ENCODE measurements around the gene KCNIP1.

The KCNIP1 gene

DNA sequence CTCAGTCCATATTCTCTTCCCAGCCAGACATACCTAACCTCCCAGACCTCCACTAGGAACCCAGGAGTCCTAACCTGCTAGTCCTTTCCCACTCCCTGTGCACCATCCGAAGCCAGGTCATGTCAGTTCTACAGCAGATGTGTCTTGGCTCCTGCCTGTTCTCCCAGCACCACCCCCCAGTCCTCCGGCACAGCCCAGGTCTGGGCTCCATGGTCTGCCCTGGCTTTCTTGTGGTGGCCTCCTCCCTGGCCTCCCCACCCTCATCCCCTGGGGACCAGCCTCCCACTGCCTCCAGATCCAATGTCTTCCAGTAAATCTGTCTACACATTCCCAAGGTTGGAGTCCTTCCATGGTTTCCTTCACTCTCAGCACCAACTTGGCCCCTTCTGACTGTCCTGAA, 20.0 kb downstream of the KCNIP1 start:
- Histone ChIP-seq H3K9me3 (no peaks in the 10 kb centered on the region), H3K27me3 (no peaks in the 10 kb centered on the region), H3K36me3 (no peaks in the 10 kb centered on the region), H3K4me1 (no peaks in the 10 kb centered on the region), H3K4me3 (ENCODE audit: low read depth, low read length) (no peak overlapping the region)
- DNase-seq = no peak
- TF ChIP-seq, protein P1, sequence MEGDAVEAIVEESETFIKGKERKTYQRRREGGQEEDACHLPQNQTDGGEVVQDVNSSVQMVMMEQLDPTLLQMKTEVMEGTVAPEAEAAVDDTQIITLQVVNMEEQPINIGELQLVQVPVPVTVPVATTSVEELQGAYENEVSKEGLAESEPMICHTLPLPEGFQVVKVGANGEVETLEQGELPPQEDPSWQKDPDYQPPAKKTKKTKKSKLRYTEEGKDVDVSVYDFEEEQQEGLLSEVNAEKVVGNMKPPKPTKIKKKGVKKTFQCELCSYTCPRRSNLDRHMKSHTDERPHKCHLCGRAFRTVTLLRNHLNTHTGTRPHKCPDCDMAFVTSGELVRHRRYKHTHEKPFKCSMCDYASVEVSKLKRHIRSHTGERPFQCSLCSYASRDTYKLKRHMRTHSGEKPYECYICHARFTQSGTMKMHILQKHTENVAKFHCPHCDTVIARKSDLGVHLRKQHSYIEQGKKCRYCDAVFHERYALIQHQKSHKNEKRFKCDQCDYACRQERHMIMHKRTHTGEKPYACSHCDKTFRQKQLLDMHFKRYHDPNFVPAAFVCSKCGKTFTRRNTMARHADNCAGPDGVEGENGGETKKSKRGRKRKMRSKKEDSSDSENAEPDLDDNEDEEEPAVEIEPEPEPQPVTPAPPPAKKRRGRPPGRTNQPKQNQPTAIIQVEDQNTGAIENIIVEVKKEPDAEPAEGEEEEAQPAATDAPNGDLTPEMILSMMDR (IDR thresholded peaks at IDR 0.05; ENCODE audit: low read depth, low read length) = no peak

DNA sequence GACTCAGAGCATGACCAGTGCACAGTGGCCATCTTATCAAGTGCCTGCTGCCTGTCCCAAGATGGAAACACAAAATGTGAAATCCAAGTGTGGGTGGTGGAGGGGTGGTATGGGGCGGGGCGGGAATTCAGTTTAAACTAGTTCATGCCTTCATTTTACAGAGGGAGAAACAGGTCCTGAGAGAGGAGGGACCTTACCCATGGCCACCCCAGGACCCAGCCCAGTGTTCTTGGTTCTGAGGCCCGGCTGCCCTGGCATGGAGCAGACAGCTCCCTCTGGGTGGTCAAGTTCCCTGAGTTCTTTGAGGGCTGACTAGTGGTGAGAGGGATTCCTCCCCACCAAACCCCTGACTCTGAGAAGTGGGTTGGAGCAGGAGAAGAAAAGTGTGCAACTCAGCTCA, 20.8 kb downstream of the KCNIP1 start:
- H3K9me3 ChIP-seq = no peaks in the 10 kb centered on the region
- no peaks in the 10 kb centered on the region for H3K36me3 ChIP-seq
- H3K4me3 ChIP-seq (ENCODE audit: low read depth, low read length) = no peak overlapping the region
- no peaks in the 10 kb centered on the region for H3K4me1 ChIP-seq
- DNase-seq = no peak
- TF ChIP-seq, protein P1 (IDR thresholded peaks at IDR 0.05; ENCODE audit: low read depth, low read length) = no peak
- no peaks in the 10 kb centered on the region for H3K27me3 ChIP-seq

DNA sequence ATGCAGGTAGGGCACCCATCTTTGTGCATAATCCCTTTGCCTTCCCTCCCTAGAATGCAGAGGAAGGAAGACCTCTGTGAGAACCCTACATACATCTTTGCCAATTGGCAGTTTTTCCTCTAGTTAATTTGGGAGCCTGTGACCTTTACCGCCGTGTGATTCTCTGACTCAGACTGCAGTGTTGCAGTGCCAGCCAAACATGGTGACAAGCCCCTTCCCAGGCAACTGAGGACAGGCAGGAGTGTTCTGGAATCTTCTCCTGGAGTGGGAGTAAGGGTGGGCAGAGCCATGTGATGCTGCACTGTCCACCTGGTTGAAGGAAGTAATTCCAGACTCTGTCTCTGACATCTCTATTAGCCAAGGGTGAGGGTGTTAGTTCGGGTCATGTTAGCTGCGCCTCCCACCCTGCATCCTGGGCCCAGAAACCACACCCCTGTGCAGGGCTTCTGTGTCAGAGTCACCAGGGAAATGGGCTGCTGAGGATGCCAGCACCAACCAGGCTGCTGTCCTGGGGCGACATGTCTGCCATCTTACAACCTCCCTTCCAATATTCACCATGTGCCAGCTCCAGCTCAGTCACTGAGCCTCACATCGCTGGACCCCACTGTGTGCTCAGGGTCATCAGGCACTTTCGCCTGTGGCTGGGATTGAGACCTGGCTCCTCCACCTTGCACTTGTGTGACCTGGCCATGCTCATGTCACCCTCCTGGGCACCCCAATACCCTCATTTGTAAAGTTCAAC, 21.8 kb downstream of the KCNIP1 start:
- Histone ChIP-seq H3K9me3 (no peaks in the 10 kb centered on the region), H3K27me3 (no peaks in the 10 kb centered on the region), H3K4me1 (no peaks in the 10 kb centered on the region), H3K4me3 (ENCODE audit: low read depth, low read length) (no peak overlapping the region), H3K36me3 (no peaks in the 10 kb centered on the region)
- TF ChIP-seq, protein P1 (IDR thresholded peaks at IDR 0.05; ENCODE audit: low read depth, low read length) = no peak
- no peak for DNase-seq

DNA sequence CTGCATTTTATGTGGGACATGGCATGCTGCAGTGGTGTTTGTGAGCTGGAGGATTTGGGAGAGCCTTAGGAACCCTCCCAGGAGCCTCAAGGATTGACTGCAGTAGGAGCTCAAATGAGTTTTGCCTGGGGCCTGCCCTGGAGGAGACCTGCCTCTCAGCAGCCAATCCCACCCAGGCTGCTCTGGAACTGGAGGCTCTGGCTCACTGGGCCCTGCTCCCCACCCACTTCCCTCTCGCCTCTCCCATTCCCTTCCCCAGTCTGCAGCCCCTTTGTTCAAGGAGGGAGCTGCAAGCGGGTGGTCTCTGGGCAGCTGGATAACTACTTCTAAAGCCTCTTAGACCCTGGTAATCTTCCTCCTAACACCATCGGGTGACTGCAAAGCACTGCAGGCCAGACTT, 24.2 kb downstream of the KCNIP1 start:
- H3K36me3 ChIP-seq = no peaks in the 10 kb centered on the region
- no peaks in the 10 kb centered on the region for H3K9me3 ChIP-seq
- TF ChIP-seq, protein P1 (IDR thresholded peaks at IDR 0.05; ENCODE audit: low read depth, low read length) = no peak
- no peak for DNase-seq
- H3K4me3 ChIP-seq (ENCODE audit: low read depth, low read length) = no peak overlapping the region
- H3K27me3 ChIP-seq = no peaks in the 10 kb centered on the region
- no peaks in the 10 kb centered on the region for H3K4me1 ChIP-seq

DNA sequence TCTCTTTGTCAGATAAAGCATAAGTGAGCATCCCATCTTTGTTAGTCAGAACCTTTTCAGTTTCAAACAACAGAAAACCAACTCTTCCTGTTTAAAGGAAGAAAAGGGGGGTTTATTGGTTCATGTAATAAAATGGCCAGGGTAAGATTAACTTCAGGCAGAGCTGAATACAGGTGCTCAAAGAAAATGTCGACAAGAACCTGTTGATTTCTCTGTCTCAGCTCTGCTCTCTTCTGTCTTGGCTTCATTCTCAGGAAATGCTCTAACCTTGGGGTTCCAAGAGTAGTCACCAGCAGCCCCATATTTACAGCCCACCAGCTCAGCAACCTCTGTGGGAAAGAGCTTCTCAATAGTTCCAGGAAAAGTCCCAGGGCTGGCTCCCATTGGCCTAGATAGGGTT, 25.2 kb downstream of the KCNIP1 start:
- TF ChIP-seq, protein P1 (IDR thresholded peaks at IDR 0.05; ENCODE audit: low read depth, low read length) = no peak
- DNase-seq = no peak

DNA sequence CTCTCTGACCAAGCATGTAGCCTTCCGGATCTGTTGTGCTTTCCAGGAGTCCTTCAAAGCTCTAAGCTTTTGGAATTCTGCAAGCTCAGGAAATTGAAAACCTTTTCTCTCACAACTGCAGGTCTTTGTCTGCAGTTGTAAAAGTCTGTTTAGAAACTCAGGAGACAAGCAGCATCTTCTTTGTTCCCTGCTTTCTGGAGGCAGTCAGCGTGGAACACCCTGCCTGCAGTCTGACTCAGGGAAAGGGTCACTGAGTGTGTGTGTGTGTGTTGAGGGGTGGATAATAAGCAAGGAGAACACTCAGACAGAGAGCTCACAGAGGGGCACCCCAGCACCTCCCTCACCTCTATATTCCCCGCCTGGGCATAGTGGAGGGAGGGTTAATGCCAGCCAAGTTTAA, 29.1 kb downstream of the KCNIP1 start:
- Histone ChIP-seq H3K36me3 (no peaks in the 10 kb centered on the region), H3K27me3 (0 out of 2 replicates have a peak, but pooled peaks cover 4% of the 10 kb centered on the region), H3K4me1 (no peaks in the 10 kb centered on the region), H3K4me3 (ENCODE audit: low read depth, low read length) (no peak overlapping the region), H3K9me3 (no peaks in the 10 kb centered on the region)
- TF ChIP-seq, protein P1 (IDR thresholded peaks at IDR 0.05; ENCODE audit: low read depth, low read length) = no peak
- DNase-seq = no peak

More for the DNA sequence above, 25.2 kb downstream of the KCNIP1 start:
- Histone ChIP-seq H3K4me1 (no peaks in the 10 kb centered on the region), H3K9me3 (no peaks in the 10 kb centered on the region), H3K27me3 (no peaks in the 10 kb centered on the region), H3K36me3 (no peaks in the 10 kb centered on the region), H3K4me3 (ENCODE audit: low read depth, low read length) (no peak overlapping the region)

Data from BE2C (cell line).